Cerebellar nuclear complex (tissue), 1 donor: ENCODE measurements around the gene MS4A18.

ENCODE experiments used
- DNase-seq, 2 experiments: peaks; one replicate each; lab custom pipeline; 2025; lab: John Stamatoyannopoulos, UW

MS4A18 gene

GRCh38 chr11:60767388-60767811 is 42.9 kb downstream of the MS4A18 start:
- no peak for DNase-seq

- DNase-seq, result no peak
These were observed 43.7 kb downstream of the MS4A18 start for GRCh38 chr11:60768202-60768601.

DNA sequence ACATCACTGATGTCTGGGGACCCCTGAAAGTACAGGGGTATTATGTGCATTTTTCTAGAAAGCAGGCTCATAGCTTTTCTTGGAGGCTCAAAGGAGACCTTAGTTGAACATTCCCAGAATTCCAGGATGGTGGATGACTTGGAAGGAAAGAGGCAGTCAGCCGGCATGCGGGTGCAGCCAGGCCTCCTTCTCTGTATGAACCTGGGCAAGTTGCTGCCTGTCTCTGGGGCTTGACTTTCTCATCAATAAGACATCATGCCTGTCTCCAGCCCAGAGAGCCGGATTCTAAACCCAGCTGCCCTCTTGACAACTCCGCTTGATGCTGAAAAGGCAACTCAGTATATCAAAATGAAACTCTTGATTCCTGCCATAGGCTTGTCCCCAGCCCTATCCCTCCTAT is 44.8 kb downstream of the MS4A18 start:
- no peak for DNase-seq

GRCh38 chr11:60769811-60770210 is 45.3 kb downstream of the MS4A18 start:
- no peak for DNase-seq

DNA sequence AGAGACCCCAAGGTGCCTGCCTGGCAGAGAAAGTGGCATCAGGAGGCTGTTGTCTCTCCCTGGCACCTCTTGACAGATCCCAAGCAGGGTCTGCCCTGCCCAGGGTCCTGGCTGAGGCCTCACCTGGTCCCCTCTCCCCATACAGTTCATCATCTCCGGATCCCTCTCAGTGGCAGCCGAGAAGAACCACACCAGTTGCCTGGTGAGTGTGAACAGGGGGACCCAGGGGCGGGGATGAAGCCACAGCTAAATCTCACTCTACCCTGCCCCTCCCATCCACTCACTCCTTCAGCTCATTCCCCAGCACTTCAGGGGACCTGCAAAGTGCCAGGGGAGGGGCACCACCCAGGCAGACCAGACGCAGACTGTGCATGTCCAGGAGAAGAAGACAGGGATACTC is 46.6 kb downstream of the MS4A18 start:
- no peak for DNase-seq

- DNase-seq, result no peak
These were observed 47.5 kb downstream of the MS4A18 start for GRCh38 chr11:60771879-60772525.

DNA sequence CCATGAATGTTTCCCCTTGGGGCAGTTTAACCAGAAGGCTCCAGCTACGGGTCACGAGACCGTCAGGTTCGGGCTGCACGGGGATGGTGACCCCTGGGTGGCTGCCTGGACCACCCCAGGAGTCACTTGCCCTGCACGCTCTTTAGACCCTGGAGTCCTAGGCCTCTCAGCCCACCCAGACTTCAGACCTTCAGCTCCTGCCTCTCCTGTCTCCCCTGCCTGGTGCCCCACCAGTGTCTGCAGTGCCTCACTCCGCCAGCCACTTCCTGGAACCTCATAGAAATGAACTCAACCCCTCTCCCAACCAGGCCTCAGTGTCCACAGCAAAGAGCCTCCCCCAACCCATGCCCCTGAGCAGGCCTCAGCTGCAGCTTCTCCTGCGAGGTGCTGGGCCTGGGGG is 48.1 kb downstream of the MS4A18 start:
- no peak for DNase-seq

GRCh38 chr11:60774726-60775125 is 50.2 kb downstream of the MS4A18 start:
- no peak for DNase-seq

DNA sequence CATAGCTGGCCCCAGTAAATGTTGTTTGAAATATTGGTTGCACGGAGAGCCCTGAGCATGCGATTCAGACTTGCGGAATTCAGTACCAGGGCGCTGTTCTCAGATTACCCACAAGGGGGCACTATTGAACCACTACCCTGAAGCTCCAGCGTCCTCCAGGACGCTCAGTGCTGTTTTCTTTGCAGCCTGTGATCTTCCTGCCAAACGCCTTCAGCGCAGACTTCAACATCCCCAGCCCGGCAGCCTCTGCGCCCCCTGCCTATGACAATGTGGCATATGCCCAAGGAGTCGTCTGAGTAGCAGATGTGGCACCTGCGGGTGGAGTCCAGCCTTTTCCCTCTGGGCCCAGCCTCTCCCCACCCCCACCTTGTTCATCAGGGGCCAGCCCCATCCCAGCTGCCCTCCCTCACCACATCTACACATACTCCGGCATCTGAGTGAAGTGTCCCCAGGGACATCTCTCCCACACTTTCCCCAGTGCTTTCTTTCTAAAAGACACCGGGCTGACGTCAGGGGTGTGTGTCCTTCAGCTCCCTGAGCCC is 51.0 kb downstream of the MS4A18 start:
- DNase-seq, result peak in 1 of 2 experiments; percentile 41

GRCh38 chr11:60776167-60776566 is 51.6 kb downstream of the MS4A18 start:
- DNase-seq, result no peak

GRCh38 chr11:60777106-60777505 is 52.6 kb downstream of the MS4A18 start:
- DNase-seq, result no peak

DNA sequence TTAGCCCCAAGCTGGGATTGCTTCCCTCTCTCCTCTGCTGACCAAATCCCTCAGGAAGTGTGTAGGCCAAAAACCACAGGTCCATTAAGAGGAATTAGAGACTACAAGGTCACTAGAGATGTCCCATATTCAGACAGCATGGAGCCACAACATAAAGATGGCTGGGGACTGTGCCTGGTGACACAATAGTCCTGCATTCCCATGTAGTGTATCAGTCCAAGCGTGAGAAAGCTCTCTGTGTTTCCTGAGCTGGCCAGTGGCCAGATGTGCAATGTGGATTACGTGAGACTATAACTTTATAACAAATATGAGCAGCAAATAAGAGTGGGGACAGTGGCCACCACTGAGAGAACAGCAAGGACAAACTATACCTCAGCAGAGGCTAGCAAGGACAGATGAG is 53.1 kb downstream of the MS4A18 start:
- DNase-seq, result no peak

DNA sequence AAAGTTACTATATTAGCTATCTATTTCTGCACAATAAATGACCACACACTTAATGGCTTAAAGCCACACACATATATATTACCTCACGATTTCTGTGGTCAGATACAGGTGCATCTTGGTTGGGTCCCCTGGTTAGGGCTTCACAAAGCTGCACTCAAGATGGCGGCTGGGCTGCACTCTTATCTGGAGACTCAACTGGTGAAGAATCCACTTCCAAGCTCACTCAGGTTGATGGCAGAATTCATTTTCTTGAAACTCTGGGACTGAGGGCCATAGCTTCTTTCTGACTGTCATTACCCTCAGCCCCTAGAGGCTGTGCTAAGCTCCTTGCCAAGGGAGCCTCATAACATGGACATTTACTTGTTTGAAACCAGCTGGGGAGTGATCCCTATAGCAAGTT is 55.5 kb downstream of the MS4A18 start:
- DNase-seq, result no peak

DNA sequence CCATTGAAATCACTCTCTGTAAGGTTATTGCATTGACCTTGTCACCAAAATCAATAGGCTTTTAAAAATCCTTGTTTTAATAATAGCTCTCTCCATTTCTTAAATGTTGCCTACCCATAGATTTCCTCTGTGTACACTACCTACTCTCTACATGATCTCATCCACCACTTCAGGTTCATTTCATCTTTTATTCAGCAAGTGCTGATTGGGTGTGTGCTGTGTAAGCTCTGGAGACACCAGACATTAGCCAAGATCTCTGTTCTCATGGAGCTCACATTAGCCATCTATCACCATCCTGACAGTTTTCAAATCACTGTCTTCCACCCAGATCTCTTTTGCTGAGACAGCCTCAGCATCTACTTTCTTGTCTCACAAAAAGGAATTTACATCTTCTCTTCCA is 56.3 kb downstream of the MS4A18 start:
- no peak for DNase-seq

DNA sequence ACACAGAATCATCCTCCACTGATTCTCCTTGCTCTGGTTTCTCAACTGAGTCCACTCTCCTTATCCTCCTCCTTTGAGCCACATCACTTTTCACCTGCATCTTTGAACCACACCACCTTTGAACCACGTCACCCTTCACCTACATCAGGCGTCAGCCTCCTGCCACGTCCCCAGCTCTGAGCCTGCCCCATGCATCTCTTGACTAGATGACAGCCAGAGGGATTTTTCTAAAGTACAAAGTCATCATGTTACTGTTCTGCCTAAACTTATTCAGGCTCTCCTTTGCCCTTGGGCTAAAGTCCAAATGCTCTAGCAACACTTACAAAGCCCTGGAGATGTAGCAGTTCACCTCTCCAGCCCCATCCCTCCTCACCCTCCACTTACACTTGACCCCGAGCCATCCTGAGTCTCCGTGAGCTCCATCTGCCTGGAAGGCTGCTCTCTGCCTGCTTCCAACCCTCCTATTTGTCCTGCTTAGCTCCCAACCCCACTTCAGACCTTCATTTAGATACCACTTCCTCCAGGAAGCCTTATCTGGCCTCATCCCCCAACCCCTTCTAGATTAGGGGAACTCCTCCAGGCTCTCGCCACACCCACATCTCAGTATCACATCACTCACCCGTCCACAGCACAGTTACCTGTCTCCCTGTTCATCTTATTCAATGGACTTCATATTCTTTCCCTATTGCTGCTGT is 56.9 kb downstream of the MS4A18 start:
- DNase-seq, result no peak

DNA sequence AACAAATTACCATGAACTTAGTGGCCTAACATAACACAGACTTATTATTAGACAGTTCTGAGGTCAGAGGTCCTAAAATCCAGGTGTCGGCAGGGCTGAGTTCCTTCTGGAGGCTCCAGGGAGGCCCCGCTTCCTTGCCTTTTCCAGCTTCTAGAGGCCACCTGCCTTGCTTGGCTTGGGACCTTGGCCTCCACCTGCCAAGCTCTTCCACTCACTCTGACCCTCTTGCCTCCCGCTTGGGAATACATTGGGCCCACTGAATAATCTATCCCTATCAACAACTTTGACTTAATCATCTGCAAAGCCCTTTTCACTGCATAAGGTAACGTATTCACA is 57.4 kb downstream of the MS4A18 start:
- no peak for DNase-seq

DNA sequence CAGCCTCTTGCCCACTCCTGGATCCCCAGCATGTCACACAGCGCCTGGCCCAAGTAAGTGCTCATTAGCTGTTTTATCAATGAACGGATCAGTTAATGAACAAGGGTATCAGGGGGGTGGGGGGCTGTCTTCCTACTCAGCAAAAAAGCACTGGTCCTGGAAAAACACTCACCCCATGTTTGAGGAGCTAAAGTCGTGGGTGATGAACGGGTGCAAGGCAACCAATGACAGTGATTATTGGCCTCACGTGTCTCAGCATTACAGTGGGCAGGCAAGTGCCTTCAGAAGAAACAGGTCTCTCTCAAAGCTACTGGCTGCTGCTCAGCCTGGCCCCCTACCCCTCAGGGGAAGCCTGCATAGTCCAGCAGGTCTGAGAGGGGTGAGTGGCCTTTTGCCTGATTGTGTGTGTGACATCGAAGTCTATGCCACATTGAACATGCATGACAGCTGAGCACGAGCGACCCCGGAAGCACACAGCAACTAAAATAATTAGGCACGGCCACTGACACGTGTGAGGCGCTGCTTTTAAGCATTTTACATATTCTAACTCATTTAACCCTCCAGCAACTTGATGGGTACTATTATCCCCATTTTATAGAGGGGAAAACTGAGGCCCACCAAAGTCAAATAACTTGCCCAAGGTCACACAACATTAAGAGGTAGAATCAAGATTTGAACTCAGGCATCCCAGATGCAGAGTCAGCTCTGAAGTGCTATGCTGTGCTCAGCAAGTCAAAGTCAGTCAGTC is 58.0 kb downstream of the MS4A18 start:
- no peak for DNase-seq

DNA sequence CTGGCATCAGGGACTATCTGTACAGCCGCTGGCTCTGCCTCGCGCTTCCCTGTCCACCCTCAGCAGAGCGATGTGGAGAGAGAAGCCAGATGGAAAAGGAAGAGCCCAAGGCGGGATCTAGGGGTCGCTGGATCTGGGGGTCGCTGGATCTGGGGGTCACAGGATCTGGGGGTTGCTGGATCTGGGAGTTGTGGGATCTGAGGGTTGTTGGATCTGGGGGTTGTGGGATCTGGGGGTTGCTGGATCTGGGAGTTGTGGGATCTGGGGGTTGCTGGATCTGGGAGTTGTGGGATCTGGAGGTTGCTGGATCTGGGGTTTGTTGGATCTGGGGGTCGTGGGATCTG is 58.6 kb downstream of the MS4A18 start:
- DNase-seq, result no peak

DNA sequence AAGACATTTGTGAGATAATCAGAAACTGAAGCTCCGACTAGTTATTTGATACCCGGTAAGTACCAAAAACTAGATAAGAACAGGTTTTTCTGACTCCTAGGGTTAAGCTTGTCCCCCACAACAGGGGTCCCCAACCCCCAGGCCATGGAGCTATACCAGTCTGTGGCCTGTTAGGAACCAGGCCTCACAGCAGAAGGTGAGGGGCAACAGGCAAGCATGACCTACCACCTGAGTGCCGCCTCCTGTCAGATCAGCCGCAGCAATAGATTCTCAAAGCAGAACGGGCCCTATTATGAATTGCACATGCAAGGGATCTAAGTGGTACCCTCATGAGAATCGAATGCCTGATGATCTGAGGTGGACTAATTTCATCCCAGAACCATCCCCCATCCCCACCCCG is 59.4 kb downstream of the MS4A18 start:
- no peak for DNase-seq

GRCh38 chr11:60785136-60785535 is 60.6 kb downstream of the MS4A18 start, which contains the start of gene MS4A10:
TSS of gene MS4A10 (plus strand) at chr11:60785333. CDS start at chr11:60790336, 5,003 bp downstream.
- DNase-seq, result no peak

- DNase-seq, result no peak
These were observed 61.4 kb downstream of the MS4A18 start for GRCh38 chr11:60785806-60786361.

DNA sequence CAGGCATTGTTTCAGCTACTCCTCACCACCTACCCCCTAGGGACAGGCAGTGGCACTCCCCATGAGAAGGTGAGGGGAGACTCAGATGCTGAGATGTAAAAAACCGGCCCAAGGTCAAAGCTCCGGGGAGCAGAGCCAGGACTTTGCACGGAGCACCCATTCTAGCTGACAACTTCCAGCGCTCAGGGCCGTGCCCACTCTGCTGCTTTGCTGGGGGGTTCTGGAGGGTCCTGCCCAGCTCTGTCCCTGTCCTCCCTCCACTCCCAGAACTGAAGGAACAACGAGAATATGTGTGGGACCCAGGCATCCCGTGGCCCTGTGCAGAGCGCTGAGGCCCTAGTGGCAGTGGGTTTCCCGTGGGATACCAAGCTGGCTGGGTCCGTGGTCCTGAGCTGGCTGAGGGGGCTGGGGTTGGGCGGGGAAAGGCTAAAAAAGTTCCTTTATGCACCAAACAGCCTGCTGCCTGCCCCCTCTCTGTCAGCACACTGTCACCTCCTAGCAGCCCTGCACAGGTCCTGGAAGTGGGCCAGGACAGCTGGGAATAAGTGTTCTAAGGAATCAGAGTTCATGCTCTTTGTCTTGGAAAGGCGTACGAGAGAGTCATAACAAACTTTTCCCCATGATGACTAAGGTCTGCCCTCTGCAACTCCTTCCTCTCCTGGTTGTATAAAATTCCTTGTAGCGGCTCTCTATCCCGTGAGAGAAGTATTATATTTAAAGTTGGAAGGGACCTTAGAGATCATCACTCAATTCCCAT is 62.5 kb downstream of the MS4A18 start:
- DNase-seq, result no peak
